Activated CD4-positive, alpha-beta T cell treated with anti-CD3 and anti-CD28 coated beads, Interleukin-2, amount 10 ng/mL, durations not matched to agents 7 days and 5 days (primary cell): ENCODE results near the gene CACNB4. TPM values are rescaled to one million over a fixed set of nuclear protein-coding genes. Genes with fewer than 3 reads are reported as not detected.

ENCODE experiments used
- CTCF ChIA-PET: fragments of 350-600 bp; sonication (Branson Sonifier 250); formaldehyde crosslinking; loops from one replicate; lab custom pipeline; 2021; ENCODE audit warnings: antibody characterized with exemption; lab: Charles Lee
- POLR2A ChIA-PET: fragments of 350-600 bp; sonication (Branson Sonifier 250); formaldehyde crosslinking; loops from one replicate; lab custom pipeline; 2021; ENCODE audit warnings: antibody characterized with exemption; lab: Charles Lee
- DNase-seq: peaks from one replicate; pipeline ENCODE4 v3.0.0-alpha.2; 2020
- H3K27ac Mint-ChIP-seq: one replicate; pipeline ENCODE4 v1.8.0; 2021; ENCODE audit warnings: mild to moderate bottlenecking, moderate library complexity, mixed read lengths
- H3K27me3 Mint-ChIP-seq: one replicate; pipeline ENCODE4 v1.8.0; 2021; ENCODE audit warnings: mixed read lengths
- H3K36me3 Mint-ChIP-seq: one replicate; pipeline ENCODE4 v1.8.0; 2021; ENCODE audit warnings: low read depth, mixed read lengths
- H3K4me1 Mint-ChIP-seq: one replicate; pipeline ENCODE4 v1.8.0; 2021; ENCODE audit warnings: mixed read lengths
- H3K4me3 Mint-ChIP-seq: one replicate; pipeline ENCODE4 v1.8.0; 2021; ENCODE audit warnings: mild to moderate bottlenecking, moderate library complexity, mixed read lengths
- H3K9me3 Mint-ChIP-seq: one replicate; pipeline ENCODE4 v1.8.0; 2021; ENCODE audit warnings: mixed read lengths
- total RNA-seq, 2 experiments: library from RNA; stranded (reverse); gene quantifications; one replicate each; pipeline ENCODE4 v1.2.3, GENCODE V29; 2021

The CACNB4 gene
- total RNA-seq, 2 experiments from 2014 or later: 0.12 to 0.21 TPM

DNA sequence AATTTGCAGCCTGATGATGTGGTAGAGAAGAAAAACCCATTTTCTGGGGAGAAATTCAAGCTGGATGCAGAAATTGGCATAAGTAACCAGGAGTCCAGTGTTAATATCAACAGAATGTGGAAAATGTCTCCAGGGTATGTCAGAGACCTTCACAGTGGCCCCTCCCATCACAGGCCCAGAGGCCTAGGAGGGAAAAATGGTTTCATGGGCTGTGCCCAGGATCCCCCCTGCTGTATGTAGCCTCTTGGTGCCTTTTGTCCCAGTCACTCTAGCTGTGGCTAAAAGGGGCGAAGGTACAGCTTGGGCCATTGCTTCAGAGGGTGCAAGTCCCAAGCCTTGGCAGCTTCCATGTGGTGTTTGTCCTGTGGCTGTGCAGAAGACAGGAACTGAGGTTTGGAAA is 40.2 kb downstream of the CACNB4 start:
- Mint-ChIP-seq H3K4me1 (peaks cover 2% of the 10 kb centered on the region), H3K36me3 (no peaks in the 10 kb centered on the region), H3K9me3 (no peaks in the 10 kb centered on the region), H3K27ac (no peak overlapping the region), H3K4me3 (no peak overlapping the region), H3K27me3 (peaks cover 5% of the 10 kb centered on the region)
- CTCF ChIA-PET: interaction anchor here (1.0 kb wide), 1 partner anchor 65 kb away, joined by 3 read pairs; no protein-coding TSS in a partner anchor
- no peak for DNase-seq
- POLR2A ChIA-PET: no interaction called here

DNA sequence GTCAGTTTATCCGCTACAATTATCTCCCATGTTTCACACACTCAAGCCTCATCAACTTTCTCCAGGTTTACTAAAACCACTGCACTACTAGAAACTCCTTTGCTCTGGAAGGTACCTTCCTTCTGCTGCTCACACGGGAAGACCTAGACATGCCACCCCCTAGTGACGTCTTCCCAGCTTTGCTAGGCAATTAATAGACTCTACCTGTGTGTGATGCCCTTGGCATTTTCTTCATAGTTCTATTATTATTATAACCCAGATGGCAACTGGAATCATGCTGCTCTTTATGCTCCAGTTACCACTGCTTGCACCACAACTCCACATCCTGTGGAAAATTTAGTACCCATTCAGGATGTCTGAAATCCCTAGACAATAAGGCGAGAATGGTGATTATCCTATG is 42.4 kb downstream of the CACNB4 start:
- ChIA-PET CTCF (no interaction called here), POLR2A (no interaction called here)
- no peak for DNase-seq
- Mint-ChIP-seq H3K9me3 (no peaks in the 10 kb centered on the region), H3K4me3 (no peak overlapping the region), H3K4me1 (peaks cover 2% of the 10 kb centered on the region), H3K27ac (no peak overlapping the region), H3K27me3 (no peaks in the 10 kb centered on the region), H3K36me3 (no peaks in the 10 kb centered on the region)

DNA sequence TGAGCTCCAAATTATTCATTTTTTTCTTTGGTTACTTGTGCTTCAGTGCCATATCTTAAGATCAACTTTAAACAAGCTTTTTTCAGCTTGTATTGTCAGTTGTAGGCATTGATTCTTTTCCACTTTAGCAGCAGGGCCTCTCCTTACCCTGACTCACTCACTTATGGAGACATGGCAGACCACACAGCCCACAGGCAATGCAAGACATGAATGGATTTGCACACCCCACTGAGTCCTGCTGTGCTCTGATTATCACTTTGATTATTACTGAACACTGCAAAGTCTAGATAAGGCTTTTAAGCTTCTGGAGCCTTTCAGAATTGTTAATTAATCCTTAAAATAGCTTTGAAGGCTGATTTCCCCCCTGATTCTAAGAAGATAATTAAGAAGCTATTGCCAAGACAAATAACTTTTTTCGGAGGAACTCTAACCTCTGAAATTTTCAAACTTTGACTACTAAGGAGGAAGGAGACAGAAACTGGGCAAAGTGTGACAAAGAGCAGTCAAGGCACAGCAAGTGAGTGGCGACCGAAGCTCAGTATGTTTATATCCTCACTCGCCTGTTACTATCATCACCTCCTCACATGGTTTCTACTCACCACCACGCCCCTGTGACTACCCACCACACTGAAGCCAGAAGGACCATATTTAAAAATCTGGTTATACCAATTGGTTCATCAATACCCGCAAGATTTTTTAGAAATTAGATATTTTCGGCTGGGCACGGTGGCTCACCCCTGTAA is 43.3 kb downstream of the CACNB4 start:
- Mint-ChIP-seq H3K4me1 (peaks cover 2% of the 10 kb centered on the region), H3K9me3 (no peaks in the 10 kb centered on the region), H3K36me3 (no peaks in the 10 kb centered on the region), H3K4me3 (no peak overlapping the region), H3K27ac (no peak overlapping the region), H3K27me3 (no peaks in the 10 kb centered on the region)
- no peak for DNase-seq
- ChIA-PET CTCF (interaction anchor here (1.0 kb wide), 1 partner anchor 337 kb away, joined by 3 read pairs; no protein-coding TSS in a partner anchor), POLR2A (no interaction called here)

DNA sequence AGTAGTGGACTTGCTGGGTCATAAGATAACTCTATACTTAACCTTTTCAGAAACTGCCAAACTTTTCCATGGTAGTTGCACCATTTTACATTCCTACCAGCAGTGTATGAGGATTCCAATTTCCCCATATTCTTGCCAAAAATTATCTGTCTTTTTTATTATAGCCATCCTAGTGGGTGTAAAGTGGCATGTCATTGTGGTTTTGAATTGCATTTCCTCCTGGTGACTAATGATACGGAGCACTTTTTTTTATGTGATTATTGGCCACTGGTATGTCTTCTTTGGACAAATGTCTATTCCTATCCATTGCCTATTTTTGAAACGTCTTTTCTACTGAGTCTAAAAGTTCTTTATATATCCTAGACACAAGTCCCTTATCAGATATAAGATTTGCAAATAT is 44.3 kb downstream of the CACNB4 start:
- DNase-seq: no peak
- ChIA-PET CTCF (interaction anchor here (1.0 kb wide), 1 partner anchor 336 kb away, joined by 3 read pairs; no protein-coding TSS in a partner anchor), POLR2A (no interaction called here)
- Mint-ChIP-seq H3K4me1 (peaks cover 2% of the 10 kb centered on the region), H3K36me3 (no peaks in the 10 kb centered on the region), H3K27ac (no peak overlapping the region), H3K27me3 (no peaks in the 10 kb centered on the region), H3K9me3 (no peaks in the 10 kb centered on the region), H3K4me3 (no peak overlapping the region)

DNA sequence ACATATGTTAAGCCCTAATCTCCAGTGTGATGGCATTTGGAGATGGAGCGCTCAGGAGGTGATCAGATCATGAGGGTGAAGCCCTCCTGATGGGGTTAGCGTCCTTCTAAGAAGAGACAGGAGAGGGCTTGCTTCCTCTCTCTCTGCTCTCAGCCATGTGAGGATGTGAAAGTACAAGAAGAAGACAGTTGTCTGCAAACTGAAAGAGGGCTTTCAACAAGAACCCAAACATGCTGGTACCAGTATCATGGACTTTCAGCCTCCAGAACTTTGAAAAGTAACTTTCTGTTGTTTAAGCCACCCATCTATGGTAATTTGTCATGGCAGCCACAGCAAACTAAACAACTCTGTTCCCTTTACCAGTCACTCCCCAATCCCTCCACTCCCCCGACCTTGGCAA is 47.4 kb downstream of the CACNB4 start:
- Mint-ChIP-seq H3K4me1 (peaks cover 2% of the 10 kb centered on the region), H3K36me3 (no peaks in the 10 kb centered on the region), H3K27me3 (peaks cover under 1% of the 10 kb centered on the region), H3K9me3 (no peaks in the 10 kb centered on the region), H3K4me3 (no peak overlapping the region), H3K27ac (no peak overlapping the region)
- CTCF ChIA-PET: no interaction called here
- DNase-seq: no peak
- POLR2A ChIA-PET: no interaction called here

DNA sequence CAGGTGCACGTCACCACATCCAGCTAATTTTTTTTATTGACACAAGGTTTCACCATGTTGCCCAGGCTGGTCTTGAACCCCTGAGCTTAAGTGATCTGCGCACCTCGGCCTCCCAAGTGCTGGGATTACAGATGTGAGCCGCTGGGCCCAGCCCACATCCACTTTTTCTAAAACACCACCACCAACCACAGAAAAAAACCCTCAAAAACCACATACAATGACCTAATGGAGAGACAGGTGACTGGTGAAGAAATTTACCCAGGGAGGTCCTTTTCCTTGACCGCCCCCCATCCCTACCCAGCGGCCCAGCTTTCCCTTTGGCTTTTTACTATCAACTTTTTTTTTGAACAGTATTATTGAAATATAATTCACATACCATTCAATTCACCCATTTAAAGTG is 47.9 kb downstream of the CACNB4 start:
- Mint-ChIP-seq H3K36me3 (no peaks in the 10 kb centered on the region), H3K27me3 (peaks cover 2% of the 10 kb centered on the region), H3K27ac (no peak overlapping the region), H3K4me3 (no peak overlapping the region), H3K9me3 (no peaks in the 10 kb centered on the region), H3K4me1 (peaks cover 2% of the 10 kb centered on the region)
- ChIA-PET CTCF (no interaction called here), POLR2A (no interaction called here)
- DNase-seq: no peak

DNA sequence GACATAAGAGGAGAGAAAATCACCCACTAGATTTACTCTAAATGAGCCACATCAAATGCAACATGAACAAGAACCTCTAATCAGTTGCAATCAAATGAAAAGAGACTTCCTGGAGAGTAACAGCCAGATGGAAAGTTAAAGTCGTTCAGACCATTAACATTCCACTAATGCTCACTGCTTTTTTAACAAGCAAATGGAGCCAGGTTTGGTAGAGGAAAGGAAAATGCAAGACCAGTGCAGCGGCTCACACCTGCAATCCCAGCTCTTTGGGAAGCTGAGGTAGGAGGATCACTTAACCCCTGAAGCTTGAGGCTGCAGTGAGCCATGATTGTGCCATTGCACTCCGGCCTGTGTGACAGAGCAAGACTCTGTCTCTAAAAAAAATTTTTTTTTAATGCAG is 48.5 kb downstream of the CACNB4 start:
- H3K27ac Mint-ChIP-seq: no peak overlapping the region
- ChIA-PET POLR2A (no interaction called here), CTCF (no interaction called here)
- no peak for DNase-seq
- no peak overlapping the region for H3K4me3 Mint-ChIP-seq
- H3K4me1 Mint-ChIP-seq: peaks cover 2% of the 10 kb centered on the region
- no peaks in the 10 kb centered on the region for H3K9me3 Mint-ChIP-seq
- no peaks in the 10 kb centered on the region for H3K36me3 Mint-ChIP-seq
- peaks cover 2% of the 10 kb centered on the region for H3K27me3 Mint-ChIP-seq

DNA sequence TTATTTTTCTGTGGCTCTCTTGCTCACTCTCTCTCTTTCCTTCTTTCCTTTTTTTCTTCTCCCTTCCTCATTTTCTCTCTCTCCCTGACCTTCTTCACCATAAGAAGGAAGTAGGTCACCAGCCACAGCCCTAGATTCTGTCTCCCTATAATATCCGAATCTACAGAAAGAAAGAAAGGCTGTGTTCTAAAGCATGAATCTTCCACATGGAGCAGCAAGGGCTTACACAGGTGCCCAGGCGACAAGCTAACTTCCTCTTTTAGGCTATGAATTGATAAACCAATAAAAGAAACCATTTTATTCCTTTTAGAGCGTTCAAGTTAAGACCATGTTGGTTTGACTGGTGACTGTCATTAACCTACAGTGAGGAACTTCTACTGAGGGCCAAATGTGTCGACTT is 49.3 kb downstream of the CACNB4 start:
- no peaks in the 10 kb centered on the region for H3K36me3 Mint-ChIP-seq
- no peak overlapping the region for H3K4me3 Mint-ChIP-seq
- ChIA-PET POLR2A (no interaction called here), CTCF (no interaction called here)
- no peak for DNase-seq
- peaks cover 2% of the 10 kb centered on the region for H3K27me3 Mint-ChIP-seq
- H3K27ac Mint-ChIP-seq: no peak overlapping the region
- H3K9me3 Mint-ChIP-seq: no peaks in the 10 kb centered on the region
- H3K4me1 Mint-ChIP-seq: no peaks in the 10 kb centered on the region

DNA sequence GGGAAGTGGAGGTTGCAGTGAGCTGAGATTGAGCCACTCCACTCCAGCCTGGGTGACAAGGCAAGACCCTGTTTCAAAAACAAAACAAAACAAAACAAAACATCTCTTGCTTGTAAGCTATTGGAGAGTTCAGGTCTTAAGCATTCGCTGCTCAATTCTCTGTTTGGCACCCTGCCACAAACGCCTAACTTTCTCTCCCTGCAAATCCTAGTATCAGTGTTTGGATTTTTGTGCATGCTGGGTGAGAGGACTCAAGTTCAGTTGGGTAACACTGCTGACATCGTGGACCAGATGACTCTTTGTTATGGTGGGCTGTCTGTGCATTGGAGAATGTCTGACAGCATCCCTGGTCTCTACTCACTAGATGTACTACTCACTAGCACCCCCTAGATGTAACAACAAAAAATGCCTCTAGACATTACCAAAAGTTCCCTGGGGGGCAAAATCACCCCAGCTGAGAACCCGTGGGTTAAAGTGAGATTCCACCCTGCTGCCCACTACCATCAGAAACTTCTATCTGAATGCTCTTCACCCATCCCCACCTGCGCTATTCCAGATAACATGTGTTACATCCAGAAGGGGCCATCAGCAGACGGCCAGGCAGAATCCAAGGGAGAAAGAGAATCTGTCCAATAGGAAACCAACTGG is 50.9 kb downstream of the CACNB4 start:
- POLR2A ChIA-PET: no interaction called here

DNA sequence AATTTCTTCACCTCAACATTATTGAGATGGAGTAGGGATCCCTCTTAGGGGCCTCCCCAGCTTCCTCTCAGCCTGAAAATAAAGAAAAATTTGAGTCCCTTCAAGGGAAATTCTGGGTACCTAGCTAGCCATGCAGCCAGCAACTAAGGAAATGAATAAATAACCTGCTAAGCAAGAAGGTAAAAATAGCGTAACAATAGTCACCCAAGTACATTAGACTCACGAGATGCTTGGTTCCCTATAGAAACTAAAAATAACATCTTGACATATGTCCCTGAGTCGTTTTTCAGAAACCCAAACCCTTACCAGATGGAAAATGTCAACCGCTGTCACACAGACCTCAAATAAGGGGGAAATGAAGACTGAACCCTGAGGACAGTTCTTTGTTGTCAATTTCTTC is 51.9 kb downstream of the CACNB4 start:
- ChIA-PET POLR2A (no interaction called here), CTCF (interaction anchor here (0.7 to 1.4 kb wide), 4 partner anchors 45 to 589 kb away, joined by 3 read pairs; no protein-coding TSS in a partner anchor)
- no peak for DNase-seq
- Mint-ChIP-seq H3K4me1 (no peaks in the 10 kb centered on the region), H3K27ac (no peak overlapping the region), H3K4me3 (no peak overlapping the region), H3K27me3 (peaks cover 2% of the 10 kb centered on the region), H3K36me3 (no peaks in the 10 kb centered on the region), H3K9me3 (no peaks in the 10 kb centered on the region)

More for the DNA sequence above, 50.9 kb downstream of the CACNB4 start:
- Mint-ChIP-seq H3K4me1 (no peaks in the 10 kb centered on the region), H3K4me3 (no peak overlapping the region), H3K36me3 (no peaks in the 10 kb centered on the region), H3K27ac (no peak overlapping the region), H3K9me3 (no peaks in the 10 kb centered on the region), H3K27me3 (peaks cover 2% of the 10 kb centered on the region)
- CTCF ChIA-PET: interaction anchor here (0.7 to 0.8 kb wide), 2 partner anchors 10 to 22 kb away, joined by 3 read pairs; no protein-coding TSS in a partner anchor
- DNase-seq: no peak

DNA sequence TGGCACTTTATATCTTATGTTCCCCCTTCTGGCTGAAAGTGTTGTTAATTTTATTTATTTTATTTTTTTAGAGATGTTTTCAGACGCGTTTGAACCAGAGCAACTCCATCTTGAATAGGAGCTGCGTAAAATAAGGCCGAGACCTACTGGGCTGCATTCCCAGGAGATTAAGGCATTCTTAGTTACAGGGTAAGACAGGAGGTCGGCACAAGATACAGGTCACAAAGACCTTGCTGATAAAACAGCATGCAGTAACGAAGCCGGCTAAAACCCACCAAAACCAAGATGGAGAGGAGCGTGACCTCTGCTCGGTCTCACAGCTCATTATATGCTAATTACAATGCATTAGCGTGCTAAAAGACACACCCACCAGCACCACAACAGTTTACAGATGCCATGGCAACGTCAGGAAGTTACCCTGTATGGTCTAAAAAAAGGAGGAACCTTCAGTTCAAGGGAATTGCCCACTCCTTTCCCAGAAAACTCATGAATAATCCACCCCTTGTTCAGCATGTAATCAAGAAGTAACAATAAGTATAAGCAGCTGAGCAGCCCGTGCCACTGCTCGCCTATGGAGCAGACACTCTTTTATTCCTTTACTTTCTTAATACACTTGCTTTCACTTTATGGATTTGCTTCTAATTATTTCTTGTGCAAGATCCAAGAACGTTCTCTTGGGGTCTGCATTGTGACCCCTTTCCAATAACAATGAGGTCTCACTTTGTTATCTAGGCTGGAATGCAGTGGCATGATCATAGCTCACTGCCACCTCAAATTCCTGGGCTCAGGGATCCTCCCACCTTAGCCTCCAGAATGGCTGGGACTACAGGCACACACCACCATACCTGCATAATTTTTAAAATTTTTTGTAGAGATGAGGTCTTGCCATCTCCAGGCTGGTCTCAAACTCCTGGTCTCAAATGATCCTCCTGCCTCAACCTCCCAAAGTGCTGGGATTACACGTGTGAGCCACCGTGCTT is 55.9 kb downstream of the CACNB4 start:
- DNase-seq: no peak
- Mint-ChIP-seq H3K4me3 (no peak overlapping the region), H3K36me3 (no peaks in the 10 kb centered on the region), H3K27ac (no peak overlapping the region), H3K27me3 (peaks cover 2% of the 10 kb centered on the region), H3K4me1 (no peaks in the 10 kb centered on the region), H3K9me3 (no peaks in the 10 kb centered on the region)
- CTCF ChIA-PET: interaction anchor here (1.3 kb wide), 1 partner anchor 17 kb away, joined by 5 read pairs; no protein-coding TSS in a partner anchor
- POLR2A ChIA-PET: no interaction called here

DNA sequence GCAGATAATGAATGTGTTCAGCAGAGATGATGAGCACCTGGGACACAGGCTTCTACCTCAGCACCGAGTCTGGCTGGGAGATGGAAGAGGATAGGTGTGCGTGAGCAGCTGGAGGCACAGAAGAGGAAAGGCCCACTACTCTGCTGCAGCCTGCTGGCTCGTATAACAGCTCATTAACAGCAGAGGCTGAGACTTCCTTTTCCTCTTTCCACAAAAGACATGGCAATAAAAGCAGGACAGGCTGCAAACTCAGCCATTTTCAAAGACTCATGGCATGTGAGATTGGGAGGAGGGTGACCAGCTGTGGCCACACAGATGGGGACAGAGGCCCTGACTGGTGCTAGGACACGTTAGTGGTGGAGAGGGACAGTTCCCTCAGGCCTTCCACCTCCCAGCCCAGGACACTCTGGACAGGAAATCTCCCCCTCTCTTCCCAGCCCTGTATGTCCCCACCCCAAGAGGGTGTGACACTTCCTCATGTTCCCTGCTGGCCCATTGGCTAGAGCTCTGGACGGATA is 60.3 kb downstream of the CACNB4 start:
- Mint-ChIP-seq H3K4me3 (no peak overlapping the region), H3K36me3 (no peaks in the 10 kb centered on the region), H3K27me3 (no peaks in the 10 kb centered on the region), H3K9me3 (no peaks in the 10 kb centered on the region), H3K4me1 (no peaks in the 10 kb centered on the region), H3K27ac (no peak overlapping the region)
- ChIA-PET POLR2A (interaction anchor here (0.6 to 0.7 kb wide), 2 partner anchors 10 to 148 kb away, joined by 5 to 8 read pairs; no protein-coding TSS in a partner anchor), CTCF (interaction anchor here (0.8 to 2.8 kb wide), 2 partner anchors 9 to 13 kb away, joined by 3 to 14 read pairs; no protein-coding TSS in a partner anchor)
- no peak for DNase-seq
